GM23338 (cell line): ENCODE measurements around the gene MOXD1. TPM values are rescaled to one million over a fixed set of nuclear protein-coding genes. Genes with fewer than 3 reads are reported as not detected.

Source experiments
- ATAC-seq: fragments of 200-7000 bp; cut with Tn5 transposase; 3 replicates; pipeline ENCODE4 v1.9.1; 2020
- DNase-seq: peaks from one replicate; pipeline ENCODE4 v3.0.0-alpha.2; 2015; ENCODE audit warnings: low spot score
- H2AFZ ChIP-seq: fragments of 200-600 bp; sonication (generic); 2 replicates; pipeline ENCODE4 v1.8.0; 2016; ENCODE audit warnings: antibody characterized with exemption, mild to moderate bottlenecking, moderate library complexity
- H3F3A ChIP-seq: fragments of 200-600 bp; sonication (generic); replicated peaks from 2 replicates; pipeline ENCODE4 v1.8.0; 2017; ENCODE audit warnings: antibody characterized with exemption, mixed run types, low read depth
- H3K27ac ChIP-seq: fragments of 200-600 bp; sonication (generic); 2 replicates; pipeline ENCODE4 v1.6.1; 2016; ENCODE audit warnings: low read depth
- H3K27me3 ChIP-seq: fragments of 200-600 bp; sonication (generic); 2 replicates; pipeline ENCODE4 v1.8.0; 2016; ENCODE audit warnings: mild to moderate bottlenecking, mixed run types, moderate library complexity; ENCODE audit not compliant: insufficient read depth
- H3K36me3 ChIP-seq: fragments of 200-600 bp; sonication (generic); 2 replicates; pipeline ENCODE4 v1.8.0; 2016; ENCODE audit warnings: mild to moderate bottlenecking; ENCODE audit not compliant: insufficient read depth
- H3K4me1 ChIP-seq: fragments of 200-600 bp; sonication (generic); 2 replicates; pipeline ENCODE4 v1.8.0; 2016; ENCODE audit warnings: mild to moderate bottlenecking, moderate library complexity; ENCODE audit not compliant: insufficient read depth
- H3K4me2 ChIP-seq: fragments of 200-600 bp; sonication (generic); 2 replicates; pipeline ENCODE4 v1.7.1; 2017; ENCODE audit warnings: mixed run types
- H3K4me3 ChIP-seq: fragments of 200-600 bp; sonication (generic); 2 replicates; pipeline ENCODE4 v1.6.1; 2016; ENCODE audit warnings: mixed run types
- H3K79me2 ChIP-seq: fragments of 200-600 bp; sonication (generic); replicated peaks from 2 replicates; pipeline ENCODE4 v1.8.0; 2017; ENCODE audit warnings: mild to moderate bottlenecking; ENCODE audit not compliant: insufficient read depth
- H3K9me2 ChIP-seq: fragments of 200-600 bp; sonication (generic); 2 replicates; pipeline ENCODE4 v1.8.0; 2017; ENCODE audit not compliant: insufficient read depth
- H4K20me1 ChIP-seq: fragments of 200-600 bp; sonication (generic); replicated peaks from 2 replicates; pipeline ENCODE4 v1.8.0; 2017; ENCODE audit warnings: mild to moderate bottlenecking; ENCODE audit not compliant: insufficient read depth
- H3K27ac Mint-ChIP-seq: 2 replicates; pipeline ENCODE4 v1.8.0; 2020; ENCODE audit warnings: inconsistent platforms, mild to moderate bottlenecking, moderate library complexity, mixed read lengths
- H3K27me3 Mint-ChIP-seq: 3 replicates; pipeline ENCODE4 v1.8.0; 2022; ENCODE audit warnings: low read depth, mild to moderate bottlenecking, moderate library complexity, mixed read lengths, inconsistent platforms; ENCODE audit not compliant: insufficient read depth, poor library complexity
- H3K36me3 Mint-ChIP-seq: 3 replicates; pipeline ENCODE4 v1.8.0; 2021; ENCODE audit warnings: low read depth, mild to moderate bottlenecking, inconsistent platforms, moderate library complexity, mixed read lengths
- H3K4me1 Mint-ChIP-seq: 3 replicates; pipeline ENCODE4 v1.8.0; 2020; ENCODE audit warnings: mild to moderate bottlenecking, inconsistent platforms, mixed read lengths
- H3K4me3 Mint-ChIP-seq: 3 replicates; pipeline ENCODE4 v1.8.0; 2021; ENCODE audit warnings: moderate library complexity, mild to moderate bottlenecking, inconsistent platforms, mixed read lengths
- H3K9me3 Mint-ChIP-seq: 3 replicates; pipeline ENCODE4 v1.8.0; 2020; ENCODE audit warnings: moderate library complexity, mild to moderate bottlenecking, inconsistent platforms, mixed read lengths
- CREB1 ChIP-seq: fragments of 250-450 bp; sonication (Bioruptor Pico); IDR thresholded peaks from 2 replicates; pipeline ENCODE4 v1.5.0; 2020; ENCODE audit warnings: low read depth, mild to moderate bottlenecking, moderate library complexity
- CTCF ChIP-seq, 2 experiments: fragments of 200-600 bp in 1 of 2; sonication (generic) in 1 of 2; conservative IDR thresholded peaks; 2 replicates each; pipeline versions ENCODE4 v1.5.1 to v1.6.1; 2016 to 2017; ENCODE audit warnings: antibody characterized with exemption in 2 of 2, low read depth in 2 of 2, mild to moderate bottlenecking in 2 of 2, moderate library complexity in 1 of 2
- ETS1 ChIP-seq: IDR thresholded peaks from 2 replicates; pipeline ENCODE4 v1.6.1; 2016; ENCODE audit warnings: antibody characterized with exemption
- JUNB ChIP-seq: IDR thresholded peaks from one replicate; pipeline ENCODE4 v1.6.1; 2016; ENCODE audit warnings: antibody characterized with exemption; ENCODE audit not compliant: unreplicated experiment
- REST ChIP-seq: IDR thresholded peaks from one replicate; pipeline ENCODE4 v1.6.1; 2018; ENCODE audit warnings: antibody characterized with exemption; ENCODE audit not compliant: unreplicated experiment
- STAT1 ChIP-seq: IDR thresholded peaks from one replicate; pipeline ENCODE4 v1.6.1; 2016; ENCODE audit warnings: antibody characterized with exemption; ENCODE audit not compliant: unreplicated experiment
- ZNF114 ChIP-seq: fragments of 250-450 bp; sonication (Bioruptor Pico); IDR thresholded peaks from 2 replicates; pipeline ENCODE4 v1.5.0; 2020; ENCODE audit warnings: mild to moderate bottlenecking, moderate library complexity
- ZNF331 ChIP-seq: fragments of 250-450 bp; sonication (Bioruptor Pico); IDR thresholded peaks from 2 replicates; pipeline ENCODE4 v1.5.0; 2020; ENCODE audit warnings: low read depth, mild to moderate bottlenecking, moderate library complexity
- polyA plus RNA-seq: library from polyadenylated mRNA; unstranded; fragments of >200 nt; fragmentation: Nextera tagmentation; extraction: Ambion mirVana; gene quantifications from 2 replicates; pipeline ENCODE4 v1.2.1, GENCODE V29; 2016
- total RNA-seq: library from RNA; depleted of rRNA; stranded (reverse); fragments of >200 nt; shearing (Covaris generic); gene quantifications from 2 replicates; pipeline ENCODE4 v1.2.3, GENCODE V29; 2014

The MOXD1 gene
- total and polyA plus RNA-seq, 2 experiments from 2014 or later, result 1.7 to 4.3 TPM

GRCh38 chr6:132446141-132446854 is 45.0 kb upstream of the MOXD1 start:
- Histone ChIP-seq H3K4me2 (no peak overlapping the region), H4K20me1 (no peaks in the 10 kb centered on the region), H3K27ac (no peak overlapping the region), H3K79me2 (no peaks in the 10 kb centered on the region), H3K36me3 (peaks cover 7% of the 10 kb centered on the region; the same call in 1 of the 2 replicates), H3K27me3 (no peaks in the 10 kb centered on the region), H3K4me3 (no peak overlapping the region), H3F3A (no peaks in the 10 kb centered on the region), H3K4me1 (peaks cover 23% of the 10 kb centered on the region), H3K9me2 (no peaks in the 10 kb centered on the region), H2AFZ (no peak overlapping the region)
- Mint-ChIP-seq H3K4me1 (peaks cover 20% of the 10 kb centered on the region; the same call in 2 of the 3 replicates), H3K4me3 (no peak overlapping the region), H3K27me3 (no peaks in the 10 kb centered on the region), H3K36me3 (peaks cover 8% of the 10 kb centered on the region; the same call in 2 of the 3 replicates), H3K27ac (no peak overlapping the region), H3K9me3 (peaks cover 13% of the 10 kb centered on the region)
- DNase-seq (no peak), ATAC-seq (no peak)
- no peak for TF ChIP-seq CTCF (conservative IDR thresholded peaks at IDR 0.05; ENCODE audit: low read depth in 2 of 2)
- TF ChIP-seq CREB1 (CRISPR knock-in tag), result no peak
- TF ChIP-seq REST, result no peak
- TF ChIP-seq STAT1, result no peak
- no peak for TF ChIP-seq ETS1
- TF ChIP-seq JUNB, result no peak
- no peak for TF ChIP-seq ZNF331 (CRISPR knock-in tag)
- no peak for TF ChIP-seq ZNF114
